IPS-11a (cell line): Measurements from ENCODE around the gene WFIKKN1.

Source experiments
- H3K4me3 ChIP-seq: one replicate; pipeline ENCODE4 v1.5.1; 2013; ENCODE audit warnings: low read depth, low read length, control low read depth

WFIKKN1 gene, protein sequence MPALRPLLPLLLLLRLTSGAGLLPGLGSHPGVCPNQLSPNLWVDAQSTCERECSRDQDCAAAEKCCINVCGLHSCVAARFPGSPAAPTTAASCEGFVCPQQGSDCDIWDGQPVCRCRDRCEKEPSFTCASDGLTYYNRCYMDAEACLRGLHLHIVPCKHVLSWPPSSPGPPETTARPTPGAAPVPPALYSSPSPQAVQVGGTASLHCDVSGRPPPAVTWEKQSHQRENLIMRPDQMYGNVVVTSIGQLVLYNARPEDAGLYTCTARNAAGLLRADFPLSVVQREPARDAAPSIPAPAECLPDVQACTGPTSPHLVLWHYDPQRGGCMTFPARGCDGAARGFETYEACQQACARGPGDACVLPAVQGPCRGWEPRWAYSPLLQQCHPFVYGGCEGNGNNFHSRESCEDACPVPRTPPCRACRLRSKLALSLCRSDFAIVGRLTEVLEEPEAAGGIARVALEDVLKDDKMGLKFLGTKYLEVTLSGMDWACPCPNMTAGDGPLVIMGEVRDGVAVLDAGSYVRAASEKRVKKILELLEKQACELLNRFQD

DNA sequence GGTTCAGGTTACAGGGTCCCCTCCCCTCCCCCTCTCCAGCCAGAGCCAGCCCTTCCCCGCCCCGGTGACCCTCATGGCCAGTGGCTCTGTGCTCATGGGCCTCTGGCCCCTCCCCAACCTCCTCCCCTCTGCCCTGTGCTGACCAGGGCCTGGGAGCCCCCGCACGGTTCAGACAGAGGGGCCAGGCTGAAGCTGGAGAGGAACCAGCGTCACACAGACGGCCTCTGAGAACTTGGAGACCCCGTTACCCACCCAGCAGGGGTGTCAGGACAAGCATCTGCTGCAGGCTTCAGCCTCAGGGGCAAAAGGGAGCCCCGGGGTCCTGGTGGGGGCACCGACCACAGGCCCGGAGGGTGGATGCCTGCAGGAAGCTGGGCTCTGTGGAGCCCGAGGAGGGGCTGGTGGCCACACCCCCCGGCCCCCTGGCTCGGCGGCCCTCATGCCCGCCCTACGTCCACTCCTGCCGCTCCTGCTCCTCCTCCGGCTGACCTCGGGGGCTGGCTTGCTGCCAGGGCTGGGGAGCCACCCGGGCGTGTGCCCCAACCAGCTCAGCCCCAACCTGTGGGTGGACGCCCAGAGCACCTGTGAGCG lies at the start of gene WFIKKN1:
Gene WFIKKN1, plus strand, starts transcription at position 171 of the 591 bp plus-strand sequence. Its CDS starts 269 bp downstream, at position 440.
- peak within 1 kb of the TSS; percentile 20 for H3K4me3 ChIP-seq

DNA sequence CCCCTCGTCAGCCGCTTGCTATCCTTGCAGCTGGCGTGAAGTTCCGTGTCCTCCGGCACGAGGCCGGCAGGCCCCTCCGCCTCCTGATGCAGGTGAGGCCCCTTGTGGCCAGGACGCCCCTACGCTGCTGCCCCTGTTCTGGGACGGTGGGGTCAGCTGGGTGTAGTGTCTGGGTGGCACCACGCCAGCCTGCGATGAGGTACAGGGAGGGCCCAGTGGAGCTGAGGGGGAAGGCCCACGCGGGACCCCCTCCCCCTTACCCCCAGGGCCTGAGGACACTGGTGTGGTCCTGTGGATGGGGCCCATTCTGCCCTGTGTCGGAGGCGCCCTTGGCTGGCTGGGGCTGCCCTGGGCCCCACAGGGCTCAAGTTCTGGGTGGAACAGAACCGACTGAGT lies 48.6 kb upstream of the WFIKKN1 start:
- H3K4me3 ChIP-seq: no peak overlapping the region

DNA sequence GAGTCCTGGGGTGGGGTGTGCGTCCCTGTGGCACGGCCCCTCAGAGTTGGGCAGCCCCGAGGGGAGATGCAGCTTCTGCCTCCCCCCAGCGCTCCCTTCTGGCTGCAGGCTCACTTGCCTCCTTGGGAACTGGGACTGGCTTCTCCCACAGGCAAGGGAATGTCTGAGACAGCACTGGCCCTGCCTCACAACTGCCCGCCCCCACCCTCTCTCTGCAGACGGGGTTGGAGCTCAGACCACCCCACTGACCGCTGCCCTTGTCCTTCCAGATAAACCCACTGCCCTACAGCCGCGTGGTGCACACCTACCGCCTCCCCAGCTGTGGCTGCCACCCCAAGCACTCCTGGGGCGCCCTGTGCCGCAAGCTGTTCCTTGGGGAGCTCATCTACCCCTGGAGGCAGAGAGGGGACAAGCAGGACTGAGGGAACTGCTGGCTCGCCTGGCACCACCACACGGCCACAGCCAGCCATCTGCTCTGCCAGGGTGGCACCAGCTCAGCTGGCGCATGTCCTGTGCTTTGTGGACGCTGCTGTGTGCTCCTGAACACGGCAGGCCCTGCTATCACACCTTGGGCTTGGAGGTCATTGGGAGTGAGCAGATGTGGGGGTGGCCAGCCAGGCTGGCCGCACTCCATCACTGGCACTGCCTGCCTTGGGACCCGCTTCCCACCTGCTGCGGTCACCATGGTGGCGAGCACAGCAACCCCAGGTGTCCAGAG lies 48.0 kb upstream of the WFIKKN1 start:
- H3K4me3 ChIP-seq: no peak overlapping the region

DNA sequence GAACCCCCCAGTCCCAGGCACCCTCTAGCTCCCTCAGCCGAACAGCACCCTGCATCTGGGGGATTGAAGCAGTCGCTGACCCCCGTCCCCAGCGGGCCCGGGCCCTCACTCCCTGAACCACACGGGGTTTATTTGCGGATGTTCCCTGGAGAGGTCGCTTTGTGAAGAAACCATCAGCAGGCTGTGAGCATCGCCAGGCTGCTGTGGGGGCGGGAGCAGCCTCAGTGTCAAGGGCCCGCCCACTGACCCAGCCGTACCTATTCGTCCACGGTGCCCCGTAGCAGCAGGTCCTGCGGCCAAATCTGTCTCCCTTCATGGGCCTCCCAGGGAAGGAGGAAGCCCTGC lies 47.3 kb upstream of the WFIKKN1 start:
- H3K4me3 ChIP-seq: no peak overlapping the region

DNA sequence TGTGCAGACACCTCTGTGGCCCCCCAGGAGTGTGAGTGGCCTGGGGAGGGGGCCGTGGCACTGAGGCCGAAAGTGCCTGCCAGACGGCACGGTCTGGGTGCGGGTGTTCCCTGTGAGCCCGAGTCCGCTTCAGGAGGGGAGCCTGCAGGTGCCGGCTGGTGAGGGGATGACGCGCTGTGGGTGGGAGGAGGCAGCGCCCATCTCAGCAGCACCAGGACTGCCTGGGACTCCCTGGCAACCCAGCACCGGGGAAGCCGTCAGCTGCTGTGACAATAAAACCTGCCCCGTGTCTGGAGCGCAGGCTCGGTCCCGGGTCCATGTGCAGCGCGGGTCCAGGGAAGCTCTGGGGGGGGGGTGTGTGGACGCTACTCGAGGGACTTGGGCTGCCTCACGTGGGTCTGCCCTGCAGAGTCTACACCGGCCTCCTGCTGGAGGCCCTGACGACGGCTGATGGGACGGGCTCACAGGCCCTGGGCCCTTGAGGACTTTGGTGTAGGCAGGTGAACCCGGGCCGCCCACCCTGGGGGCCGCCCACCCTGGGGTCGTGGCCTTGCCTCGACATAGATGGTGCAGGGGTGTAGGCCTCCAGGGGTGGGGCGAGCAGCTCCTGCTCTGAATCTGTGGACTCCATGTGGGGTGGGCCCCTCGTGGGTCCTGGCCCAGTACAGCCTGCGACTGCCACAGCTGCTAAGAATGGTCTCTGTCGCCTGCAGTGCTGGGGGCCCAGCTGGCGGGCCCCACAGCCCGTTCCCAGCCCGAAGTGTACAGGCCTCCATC lies 46.8 kb upstream of the WFIKKN1 start:
- no peak overlapping the region for H3K4me3 ChIP-seq

DNA sequence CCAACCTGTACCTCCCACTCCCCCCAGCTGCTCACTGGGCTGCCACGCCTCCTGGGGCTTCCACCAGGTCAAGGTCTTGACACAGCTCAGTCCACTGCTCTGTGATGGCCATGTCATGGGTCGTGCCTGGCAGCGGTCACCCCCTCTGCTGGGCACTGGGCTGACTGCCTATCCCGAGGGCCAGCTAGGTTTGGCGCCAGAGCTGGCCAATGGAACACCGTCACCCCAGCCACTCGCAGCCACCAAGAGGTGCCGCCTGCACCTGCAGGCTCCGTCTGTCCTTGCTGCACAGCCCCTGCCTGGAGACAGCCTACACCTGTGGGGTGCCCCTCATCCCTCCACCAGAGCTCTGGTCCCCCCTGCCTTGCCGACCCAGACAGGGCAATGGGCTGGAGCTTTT lies 45.4 kb upstream of the WFIKKN1 start:
- no peak overlapping the region for H3K4me3 ChIP-seq

DNA sequence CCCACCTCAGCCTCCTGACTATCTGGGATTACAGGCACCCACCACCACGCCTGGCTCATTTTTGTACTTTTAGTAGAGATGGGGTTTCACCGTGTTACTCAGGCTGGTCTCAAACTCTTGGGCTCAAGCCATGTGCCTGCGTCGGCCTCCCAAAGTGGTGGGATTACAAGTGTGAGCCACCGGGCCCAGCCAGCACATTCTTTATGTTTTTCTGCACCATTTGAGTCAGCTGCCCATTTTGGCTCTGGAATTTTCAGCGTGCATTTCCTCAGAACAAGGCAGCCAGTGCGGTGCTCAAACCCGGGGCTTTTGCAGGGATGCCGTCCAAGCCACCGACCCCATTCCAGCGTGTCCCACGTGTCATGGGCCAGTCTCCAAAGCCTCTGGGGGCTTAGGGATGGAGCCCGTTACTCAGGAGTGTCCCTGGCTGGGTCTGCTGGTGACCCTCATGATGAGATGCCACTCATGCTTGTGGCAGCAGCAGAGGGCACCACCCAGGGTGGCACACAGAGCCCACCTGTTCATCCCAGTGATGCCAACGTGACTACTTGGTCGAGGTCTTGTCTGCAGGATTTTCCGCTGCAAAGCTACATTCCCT lies 44.6 kb upstream of the WFIKKN1 start:
- no peak overlapping the region for H3K4me3 ChIP-seq

DNA sequence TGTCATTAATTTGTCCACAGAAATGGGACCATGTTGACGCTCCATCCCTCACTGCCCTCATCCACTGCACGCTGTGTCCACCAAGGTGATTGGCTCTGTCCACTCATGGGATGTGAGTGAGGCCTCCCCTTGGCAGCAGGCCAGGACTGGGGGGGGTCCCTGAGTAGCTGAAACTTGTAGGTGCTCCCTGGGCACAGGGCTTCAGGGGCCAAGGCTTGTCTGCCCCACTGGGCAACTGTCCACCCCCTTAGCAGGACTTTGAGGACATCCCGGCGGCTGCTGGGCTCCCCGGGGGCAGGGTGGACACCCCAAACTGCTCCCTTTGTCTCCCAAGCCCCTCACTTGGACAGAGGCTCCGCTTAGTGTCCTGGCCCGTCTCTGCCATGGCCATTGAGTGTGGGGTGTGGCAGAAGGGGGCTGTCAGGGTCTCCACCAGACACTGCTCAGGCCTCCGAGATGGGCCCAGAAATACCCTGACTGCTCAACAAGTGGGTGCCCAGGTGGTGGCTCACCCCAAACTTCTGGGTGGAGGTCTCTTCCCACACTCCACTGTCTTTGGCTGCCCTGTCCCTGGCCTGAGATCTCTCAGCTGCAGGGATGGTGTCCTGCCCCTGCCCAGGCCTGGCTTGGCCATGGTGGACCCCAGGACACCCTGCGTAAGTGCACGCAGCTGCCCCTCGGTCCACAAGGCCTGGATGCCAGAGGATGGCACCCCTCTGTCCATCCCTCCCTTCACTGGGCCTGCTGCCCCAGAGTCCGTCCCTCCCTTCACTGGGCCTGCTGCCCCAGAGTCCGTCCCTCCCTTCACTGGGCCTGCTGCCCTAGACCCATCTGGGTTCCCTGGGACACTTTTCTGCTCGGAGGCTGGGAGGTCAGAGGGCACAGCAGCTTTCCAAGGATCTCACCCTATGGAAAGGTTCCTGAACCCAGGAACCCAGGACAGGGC lies 43.9 kb upstream of the WFIKKN1 start:
- no peak overlapping the region for H3K4me3 ChIP-seq

DNA sequence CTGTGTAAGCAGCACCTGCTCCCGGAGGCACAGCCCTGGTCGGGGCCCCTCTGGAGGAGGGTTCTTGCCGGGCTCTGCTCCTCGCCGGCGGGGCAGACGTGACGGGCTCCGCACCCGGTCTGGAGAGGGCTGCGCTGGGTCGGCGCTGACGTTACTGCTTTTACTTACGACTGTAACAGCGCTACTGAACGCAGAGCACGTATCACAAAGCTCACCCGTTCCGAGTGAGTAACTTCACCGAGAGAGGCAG lies 42.2 kb upstream of the WFIKKN1 start:
- H3K4me3 ChIP-seq: peak overlapping the region; percentile 98

DNA sequence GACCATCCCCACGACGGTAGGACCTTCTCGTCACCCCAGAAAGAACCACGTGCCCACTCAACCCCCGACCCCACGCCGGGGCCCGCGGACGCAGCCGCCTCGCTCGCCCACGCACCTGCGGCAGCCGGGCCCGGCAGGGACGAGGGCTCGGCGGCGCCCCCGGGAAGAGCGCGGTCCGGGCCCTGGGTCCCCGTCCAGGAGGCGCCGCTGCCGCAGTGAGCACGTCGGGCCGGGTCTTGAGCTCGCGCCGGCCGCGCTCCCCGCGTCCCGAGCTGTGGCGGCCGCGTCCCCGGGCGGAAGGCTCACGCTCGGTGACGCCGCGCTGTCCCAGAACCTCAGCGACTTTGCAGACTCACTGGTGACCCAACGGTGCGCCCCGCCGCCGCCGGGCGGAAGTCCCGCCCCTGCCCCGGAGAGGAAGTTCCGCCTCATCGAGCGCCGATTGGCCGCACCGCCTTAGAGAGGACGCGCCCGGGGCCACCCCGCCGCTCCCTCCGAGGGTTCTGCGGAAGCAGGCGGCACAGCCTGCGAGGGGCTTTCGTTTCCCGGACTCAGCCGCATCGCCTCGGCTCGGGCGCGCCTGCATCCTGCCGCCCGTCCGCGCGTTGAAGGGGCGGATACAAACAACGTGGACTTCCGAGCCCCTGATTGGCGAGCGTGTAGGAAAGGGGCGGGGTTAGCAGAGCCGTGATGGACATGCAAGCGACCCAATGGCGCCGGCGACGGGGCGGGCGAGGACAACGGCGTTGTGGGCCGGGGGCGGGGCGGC lies 41.7 kb upstream of the WFIKKN1 start:
- H3K4me3 ChIP-seq: peak overlapping the region; percentile 98

DNA sequence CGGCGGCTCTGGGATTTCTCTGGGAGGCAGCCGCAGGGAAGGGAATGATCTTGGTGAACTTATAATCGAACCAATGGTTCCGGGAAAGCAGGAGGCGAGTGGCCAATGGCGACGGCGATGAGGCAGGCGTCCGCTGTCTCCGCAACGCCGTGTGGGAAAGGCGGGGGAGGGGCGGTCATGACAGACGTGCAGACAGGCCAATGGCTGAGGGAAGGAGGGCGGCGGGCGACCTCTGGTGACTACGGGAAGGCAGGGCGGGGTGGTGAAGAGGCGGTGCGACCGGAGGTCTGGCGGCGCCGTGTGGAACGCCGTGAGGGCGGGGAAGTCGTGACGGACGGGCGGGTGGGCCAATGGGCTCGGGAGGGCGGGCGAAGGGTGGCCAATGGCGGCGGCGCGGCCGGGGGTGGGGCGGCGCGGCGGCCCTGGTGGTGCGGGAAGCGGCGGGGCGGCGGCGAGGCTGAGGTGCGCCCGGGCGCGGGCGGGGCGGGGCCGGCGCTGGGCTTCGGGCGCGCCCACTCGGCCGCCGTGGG lies 41.1 kb upstream of the WFIKKN1 start, which contains the start of gene RAB40C:
Gene RAB40C, plus strand, starts transcription at position 409 of the 530 bp plus-strand sequence. CDS start 226 bp downstream, outside the sequence.
- H3K4me3 ChIP-seq: peak within 1 kb of the TSS; percentile 98

DNA sequence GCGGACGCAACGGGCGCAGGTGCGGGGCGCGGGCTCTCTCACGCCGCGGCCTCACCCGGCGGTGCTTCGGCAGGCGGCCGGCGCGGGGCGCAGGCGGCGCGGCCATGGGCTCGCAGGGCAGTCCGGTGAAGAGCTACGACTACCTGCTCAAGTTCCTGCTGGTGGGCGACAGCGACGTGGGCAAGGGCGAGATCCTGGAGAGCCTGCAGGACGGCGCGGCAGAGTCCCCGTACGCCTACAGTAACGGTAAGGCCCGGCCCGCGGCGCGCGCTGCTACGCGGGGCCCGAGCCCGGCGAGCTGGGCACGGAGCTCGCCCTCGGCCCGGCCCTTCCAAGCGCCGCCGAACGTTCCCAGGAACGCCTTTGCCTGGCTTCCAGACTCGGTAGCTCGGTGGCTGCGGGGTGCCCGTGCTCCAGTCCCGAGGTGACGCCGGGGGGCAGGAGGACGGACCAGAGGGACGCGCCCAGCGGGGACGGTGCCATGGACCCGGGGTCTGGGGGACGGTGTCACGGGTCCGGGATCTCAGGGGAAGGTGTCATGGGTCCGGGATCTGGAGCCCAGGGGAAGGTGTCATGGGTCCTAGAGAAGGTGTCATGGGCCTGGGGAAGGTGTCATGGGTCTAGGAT lies 40.5 kb upstream of the WFIKKN1 start:
- peak overlapping the region; percentile 83 for H3K4me3 ChIP-seq

DNA sequence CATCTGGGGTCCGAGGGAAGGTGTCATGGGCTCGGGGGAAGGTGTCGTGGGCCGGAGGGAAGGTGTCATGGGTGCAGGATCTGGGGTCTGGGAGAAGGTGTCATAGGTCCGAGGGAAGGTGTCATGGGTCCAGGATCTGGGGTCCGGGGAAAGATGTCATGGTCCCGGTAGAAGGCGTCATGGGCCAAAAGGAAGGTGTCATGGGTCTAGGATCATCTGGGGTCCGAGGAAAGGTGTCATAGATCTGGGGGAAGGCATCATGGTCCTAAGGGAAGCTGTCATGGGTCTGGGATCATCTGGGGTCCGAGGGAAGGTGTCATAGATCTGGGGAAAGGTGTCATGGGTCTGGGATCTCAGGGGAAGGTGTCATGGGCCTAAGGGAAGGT lies 40.0 kb upstream of the WFIKKN1 start:
- peak overlapping the region; percentile 83 for H3K4me3 ChIP-seq

DNA sequence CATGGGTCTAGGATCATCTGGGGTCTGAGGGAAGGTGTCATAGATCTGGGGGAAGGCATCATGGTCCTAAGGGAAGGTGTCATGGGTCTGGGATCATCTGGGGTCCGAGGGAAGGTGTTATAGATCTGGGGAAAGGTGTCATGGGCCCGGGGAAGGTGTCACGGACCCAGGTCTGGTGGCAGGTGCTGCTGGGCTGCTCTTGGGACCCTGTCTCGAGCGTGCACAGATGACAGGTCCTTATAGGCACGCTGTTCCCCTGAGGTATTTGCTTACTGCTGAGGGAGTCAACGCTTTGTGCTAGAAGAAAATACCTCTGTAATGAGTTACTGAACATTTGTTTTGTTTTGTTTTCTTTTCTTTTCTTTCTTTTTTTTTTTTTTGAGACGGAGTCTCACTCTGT lies 39.6 kb upstream of the WFIKKN1 start:
- H3K4me3 ChIP-seq: no peak overlapping the region

DNA sequence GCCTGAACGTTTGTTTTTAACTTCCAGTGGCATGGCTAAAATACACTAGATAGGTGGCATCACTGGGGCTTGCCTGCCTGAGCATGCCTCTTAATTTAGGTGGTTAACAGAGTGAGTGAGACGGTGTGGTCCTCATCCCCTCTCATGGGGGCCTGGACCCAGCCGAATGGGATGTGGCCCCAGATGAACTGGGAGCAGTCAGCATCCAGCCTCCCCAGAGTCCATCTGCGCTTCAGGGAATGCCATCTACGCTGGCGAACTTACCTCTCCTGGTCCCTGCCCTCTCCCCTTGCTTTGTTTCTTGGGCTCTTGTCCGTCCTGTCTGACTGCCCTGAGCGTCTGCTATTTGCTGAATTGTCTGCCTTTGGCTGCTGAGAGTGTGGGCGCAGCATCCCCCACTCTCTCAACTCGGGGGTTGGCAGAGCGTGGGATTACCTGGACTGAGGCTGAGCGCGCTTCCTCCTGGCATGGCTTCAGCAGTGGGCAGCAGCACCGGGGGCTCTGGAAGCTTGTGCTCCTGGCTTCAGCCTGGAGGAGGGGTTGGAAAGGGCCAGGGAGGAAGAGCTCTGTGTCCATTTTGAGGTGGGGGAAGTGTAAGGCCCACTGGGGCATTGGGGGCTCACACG lies 38.8 kb upstream of the WFIKKN1 start:
- no peak overlapping the region for H3K4me3 ChIP-seq

DNA sequence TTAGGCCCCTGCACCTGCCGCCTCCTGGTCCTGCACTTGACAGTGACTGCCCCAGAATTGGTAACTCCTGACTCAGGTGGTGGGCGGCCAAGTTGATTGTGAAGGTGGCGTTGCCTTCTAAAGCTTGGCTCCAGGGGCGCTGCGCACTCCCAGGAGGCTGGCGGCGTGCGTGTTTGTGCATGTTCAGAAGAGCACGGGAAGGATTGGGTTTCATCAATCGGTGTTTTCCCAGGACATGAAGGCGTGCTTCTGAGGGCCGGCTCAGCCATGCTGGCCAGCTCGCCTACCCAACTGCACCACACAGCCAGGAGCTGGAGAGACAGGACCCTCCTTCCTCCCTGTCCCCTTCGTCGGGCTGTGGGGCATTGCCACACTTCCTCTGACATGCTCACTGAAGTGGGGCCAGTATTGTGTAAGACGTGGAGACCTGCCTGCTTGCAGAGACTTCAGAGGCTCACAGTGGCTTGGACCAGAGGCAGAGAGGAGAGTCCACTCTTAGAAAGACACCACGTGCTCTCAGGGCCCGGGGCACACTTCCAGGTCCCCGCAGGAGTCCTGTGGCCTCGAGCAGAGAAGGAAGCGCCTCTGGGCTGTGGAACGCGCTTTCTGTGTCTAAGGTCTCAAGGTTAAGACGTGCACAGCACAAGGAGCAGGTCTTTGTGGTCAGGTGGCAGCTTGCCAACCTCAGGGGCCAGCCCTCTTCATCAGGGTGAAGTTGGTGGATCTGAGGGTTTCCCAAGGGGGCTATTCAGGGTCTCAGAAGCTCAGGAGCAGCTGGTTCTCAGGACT lies 38.1 kb upstream of the WFIKKN1 start:
- no peak overlapping the region for H3K4me3 ChIP-seq

DNA sequence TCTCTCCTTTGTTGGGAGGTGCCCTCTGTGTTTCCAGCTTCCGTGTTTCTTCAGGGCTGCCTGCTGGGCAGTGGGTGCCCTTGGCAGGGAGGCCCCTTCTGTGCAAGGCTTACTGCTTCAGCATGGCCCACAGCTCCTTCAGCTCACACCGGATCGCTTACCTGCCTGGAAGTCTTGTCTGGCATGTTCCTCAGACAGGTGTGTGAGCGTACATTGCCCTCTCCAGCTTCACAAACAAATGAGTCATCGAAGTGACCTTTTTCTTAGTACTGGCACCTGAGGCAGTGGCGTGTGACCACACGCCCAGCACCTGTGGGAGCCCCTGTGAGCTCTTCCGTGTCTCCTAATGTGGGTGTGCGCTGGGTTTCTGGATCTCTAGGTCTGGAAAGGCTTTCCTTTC lies 37.4 kb upstream of the WFIKKN1 start:
- no peak overlapping the region for H3K4me3 ChIP-seq
